IMR-90 (cell line): Measurements from ENCODE around the gene SRPK3. TPM values are rescaled to one million over a fixed set of nuclear protein-coding genes. Genes with fewer than 3 reads are reported as not detected.

Experiments
- ATAC-seq: fragments of 200-7000 bp; cut with Tn5 transposase; 2 replicates; pipeline ENCODE4 v1.9.1; 2020; ENCODE audit warnings: low read depth, mild to moderate bottlenecking, moderate library complexity
- BruUV-seq: library from RNA; stranded (reverse); fragments of 400-500 nt; replicated peaks from 2 replicates; lab custom pipeline; 2021; lab: Mats Ljungman, UMichigan
- CTCF ChIA-PET: fragments of 300-600 bp; formaldehyde crosslinking; extraction: SDS; loops from one replicate; lab custom pipeline; 2021; ENCODE audit warnings: antibody characterized with exemption; lab: Yijun Ruan, JAX
- POLR2A ChIA-PET: fragments of 300-600 bp; sonication (Branson Sonifier 250); formaldehyde crosslinking; loops from one replicate; lab custom pipeline; 2022; ENCODE audit warnings: antibody characterized with exemption; ENCODE audit not compliant: unreplicated experiment; lab: Charles Lee
- DNase-seq: peaks from one replicate; pipeline ENCODE4 v3.0.0; 2013
- H2AFZ ChIP-seq: replicated peaks from 2 replicates; pipeline ENCODE3; 2013; ENCODE audit warnings: low read length, mild to moderate bottlenecking; ENCODE audit not compliant: poor library complexity
- H2AK5ac ChIP-seq: 2 replicates; pipeline ENCODE4 v1.6.1; 2013; ENCODE audit warnings: low read depth, low read length, inconsistent platforms
- H2AK9ac ChIP-seq: replicated peaks from 2 replicates; pipeline ENCODE3; 2013; ENCODE audit warnings: mild to moderate bottlenecking, low read depth, low read length, moderate library complexity; ENCODE audit not compliant: poor library complexity
- H2BK120ac ChIP-seq: 2 replicates; pipeline ENCODE4 v1.6.1; 2013; ENCODE audit warnings: low read depth, low read length, inconsistent platforms
- H2BK15ac ChIP-seq: 3 replicates; pipeline ENCODE4 v1.6.1; 2013; ENCODE audit warnings: low read depth, low read length, inconsistent platforms
- H2BK20ac ChIP-seq: 2 replicates; pipeline ENCODE4 v1.6.1; 2013; ENCODE audit warnings: low read depth, mild to moderate bottlenecking, inconsistent platforms, low read length, moderate library complexity
- H2BK5ac ChIP-seq: 2 replicates; pipeline ENCODE4 v1.6.1; 2013; ENCODE audit warnings: mild to moderate bottlenecking, low read depth, low read length, inconsistent platforms; ENCODE audit not compliant: poor library complexity, severe bottlenecking
- H3K14ac ChIP-seq: replicated peaks from 2 replicates; pipeline ENCODE4 v1.6.1; 2013; ENCODE audit warnings: low read depth, low read length, inconsistent platforms
- H3K18ac ChIP-seq: 2 replicates; pipeline ENCODE4 v1.6.1; 2013; ENCODE audit warnings: low read depth, low read length, control low read depth
- H3K23ac ChIP-seq: 2 replicates; pipeline ENCODE4 v1.6.1; 2013; ENCODE audit warnings: low read depth, low read length, inconsistent platforms
- H3K27ac ChIP-seq: 2 replicates; pipeline ENCODE4 v1.5.1; 2013; ENCODE audit warnings: mild to moderate bottlenecking, control low read depth, low read length; ENCODE audit not compliant: insufficient read depth
- H3K27me3 ChIP-seq: 2 replicates; pipeline ENCODE4 v1.6.1; 2013; ENCODE audit warnings: low read length; ENCODE audit not compliant: control insufficient read depth, insufficient read depth
- H3K36me3 ChIP-seq: 2 replicates; pipeline ENCODE4 v1.6.1; 2013; ENCODE audit warnings: low read length, mixed read lengths; ENCODE audit not compliant: control insufficient read depth, insufficient read depth
- H3K4ac ChIP-seq: 2 replicates; pipeline ENCODE4 v1.6.1; 2013; ENCODE audit warnings: low read depth, low read length, inconsistent platforms
- H3K4me1 ChIP-seq: 2 replicates; pipeline ENCODE4 v1.6.1; 2013; ENCODE audit warnings: low read length, mixed read lengths; ENCODE audit not compliant: control insufficient read depth, insufficient read depth
- H3K4me2 ChIP-seq: 2 replicates; pipeline ENCODE4 v1.6.1; 2013; ENCODE audit warnings: low read depth, mild to moderate bottlenecking, control low read depth, low read length, moderate library complexity
- H3K4me3 ChIP-seq: 2 replicates; pipeline ENCODE4 v1.5.1; 2013; ENCODE audit warnings: low read depth, mild to moderate bottlenecking, control low read depth, low read length, moderate library complexity; ENCODE audit not compliant: insufficient read depth
- H3K56ac ChIP-seq: 2 replicates; pipeline ENCODE4 v1.6.1; 2013; ENCODE audit warnings: low read length, inconsistent platforms; ENCODE audit not compliant: insufficient read depth; ENCODE audit errors: extremely low read depth
- H3K79me1 ChIP-seq, 2 experiments: 2 replicates each; pipeline ENCODE4 v1.6.1; 2013; ENCODE audit warnings: low read length in 2 of 2, inconsistent platforms in 1 of 2, low read depth in 1 of 2
- H3K9ac ChIP-seq: 2 replicates; pipeline ENCODE4 v1.6.1; 2013; ENCODE audit warnings: low read depth, low read length, control low read depth
- H3K9me1 ChIP-seq: 2 replicates; pipeline ENCODE4 v1.6.1; 2013; ENCODE audit warnings: low read length, inconsistent platforms; ENCODE audit not compliant: insufficient read depth
- H3K9me3 ChIP-seq: 2 replicates; pipeline ENCODE4 v1.6.1; 2013; ENCODE audit warnings: low read length; ENCODE audit not compliant: control insufficient read depth, insufficient read depth
- H4K20me1 ChIP-seq: 2 replicates; pipeline ENCODE4 v1.6.1; 2013; ENCODE audit warnings: low read length, inconsistent platforms; ENCODE audit not compliant: insufficient read depth
- H4K5ac ChIP-seq: 2 replicates; pipeline ENCODE4 v1.6.1; 2013; ENCODE audit warnings: mild to moderate bottlenecking, low read depth, low read length, control low read depth
- H4K8ac ChIP-seq, 2 experiments: 2 replicates each; pipeline ENCODE4 v1.6.1; 2013; ENCODE audit warnings: low read depth in 2 of 2, low read length in 2 of 2, control low read depth in 1 of 2, inconsistent platforms in 1 of 2
- H4K91ac ChIP-seq: 2 replicates; pipeline ENCODE4 v1.6.1; 2013; ENCODE audit warnings: low read depth, low read length, inconsistent platforms; ENCODE audit not compliant: insufficient read depth
- BHLHE40 ChIP-seq: fragments of 150-350 bp; IDR thresholded peaks from 2 replicates; pipeline ENCODE4 v1.6.1; 2016; ENCODE audit warnings: mild to moderate bottlenecking, low read depth, low read length
- CEBPB ChIP-seq: IDR thresholded peaks from 2 replicates; pipeline ENCODE4 v1.6.1; 2012; ENCODE audit warnings: low read depth, low read length, improper control_type of control experiment
- CHD1 ChIP-seq: IDR thresholded peaks from 2 replicates; pipeline ENCODE4 v1.6.1; 2012; ENCODE audit warnings: low read depth, low read length, improper control_type of control experiment
- CTCF ChIP-seq: conservative IDR thresholded peaks from 2 replicates; pipeline ENCODE4 v1.5.1; 2012; ENCODE audit warnings: mild to moderate bottlenecking, low read depth, low read length, improper control_type of control experiment
- ELK1 ChIP-seq: fragments of 150-350 bp; IDR thresholded peaks from 2 replicates; pipeline ENCODE4 v1.6.1; 2016; ENCODE audit warnings: low read depth, mild to moderate bottlenecking, low read length, moderate library complexity, borderline replicate concordance
- FOS ChIP-seq: fragments of 150-350 bp; IDR thresholded peaks from 2 replicates; pipeline ENCODE4 v1.6.1; 2016; ENCODE audit warnings: low read depth, low read length
- MAFK ChIP-seq: IDR thresholded peaks from 2 replicates; pipeline ENCODE4 v1.6.1; 2012; ENCODE audit warnings: low read depth, low read length, improper control_type of control experiment
- MXI1 ChIP-seq: IDR thresholded peaks from 2 replicates; pipeline ENCODE4 v1.6.1; 2012; ENCODE audit warnings: low read depth, mild to moderate bottlenecking, low read length, moderate library complexity, borderline replicate concordance
- RAD21 ChIP-seq: IDR thresholded peaks from 2 replicates; pipeline ENCODE4 v1.6.1; 2012; ENCODE audit warnings: low read length, improper control_type of control experiment
- RCOR1 ChIP-seq: IDR thresholded peaks from 2 replicates; pipeline ENCODE4 v1.6.1; 2012; ENCODE audit warnings: mild to moderate bottlenecking, low read length, improper control_type of control experiment; ENCODE audit not compliant: insufficient replicate concordance
- RFX5 ChIP-seq: IDR thresholded peaks from 2 replicates; pipeline ENCODE4 v1.8.0; 2012; ENCODE audit warnings: low read depth, mild to moderate bottlenecking, low read length, moderate library complexity
- SMC3 ChIP-seq: fragments of 150-350 bp; IDR thresholded peaks from 2 replicates; pipeline ENCODE4 v1.6.1; 2016; ENCODE audit warnings: low read depth, mild to moderate bottlenecking, antibody characterized with exemption, low read length, moderate library complexity
- USF2 ChIP-seq: fragments of 150-350 bp; IDR thresholded peaks from 2 replicates; pipeline ENCODE4 v1.6.1; 2017; ENCODE audit warnings: mild to moderate bottlenecking, antibody characterized with exemption, low read length, low read depth
- WGBS, 2 experiments: methylation state at CpG; one replicate each; pipeline versions ENCODE4 v1.1.5 to v1.1.7; 2013; ENCODE audit warnings: missing lambda C conversion rate in 2 of 2; ENCODE audit not compliant: insufficient read length in 1 of 2; ENCODE audit errors: extremely low coverage in 2 of 2; 5-methylcytosine and 5-hydroxymethylcytosine counted together
- dilution Hi-C: fragments of 300-500 bp; cut with HindIII; formaldehyde crosslinking; loops from one replicate; pipeline ENCODE4 v1.14.3; 2018; ENCODE audit warnings: low sequenced_read_pairs; ENCODE audit not compliant: unreplicated experiment
- in situ Hi-C: fragments of 300-500 bp; cut with MboI; formaldehyde crosslinking; loops from 3 replicates; pipeline ENCODE4 v1.14.3; 2019; ENCODE audit warnings: low sequenced_read_pairs, inconsistent platforms, mixed read lengths
- intact Hi-C: fragments of 100-400 bp; cut with micrococcal nuclease; formaldehyde crosslinking; loops from 2 replicates; pipeline ENCODE4 v1.10.0; 2022
- polyA plus RNA-seq, 3 experiments: library from polyadenylated mRNA; depleted of rRNA; stranded (reverse); fragments of >200 nt; gene quantifications; 2 replicates each; pipeline ENCODE4 v1.2.3, GENCODE V29; 2012; ENCODE audit warnings: low replicate concordance in 1 of 3
- total RNA-seq: library from RNA; depleted of rRNA; stranded (reverse); fragments of >200 nt; gene quantifications from 2 replicates; pipeline ENCODE4 v1.2.3, GENCODE V29; 2012

SRPK3 gene
- total and polyA plus RNA-seq, 2 of the 4 experiments (the other 2 are of a cell fraction) = 0.36 to 0.70 TPM

GRCh38 chrX:153740631-153741222 lies 40.1 kb upstream of the SRPK3 start:
- H2AK9ac ChIP-seq = no peak overlapping the region
- no CpG with 5 or more reads among the region's 16 CpGs for WGBS, 2 experiments
- POLR2A ChIA-PET = no interaction called here
- intact Hi-C loops (no loop called here), in situ Hi-C loops (no loop called here), dilution Hi-C loops (no loop called here)
- H2BK120ac ChIP-seq = no peak overlapping the region
- peaks cover 3% of the 10 kb centered on the region; the same call in 1 of the 2 replicates for H3K4me1 ChIP-seq
- H2AK5ac ChIP-seq = no peak overlapping the region
- DNase-seq (no peak), ATAC-seq (no peak)
- H3K36me3 ChIP-seq = peaks cover 10% of the 10 kb centered on the region; the same call in 1 of the 2 replicates
- CTCF ChIA-PET = no interaction called here
- TF ChIP-seq CHD1 (no peak), SMC3 (no peak), MXI1 (no peak), FOS (no peak), BHLHE40 (no peak), USF2 (no peak), ELK1 (no peak), CEBPB (no peak), RFX5 (no peak), RCOR1 (no peak), MAFK (no peak), RAD21 (no peak), CTCF (no peak)
- no peak overlapping the region for H3K23ac ChIP-seq
- BruUV-seq = no TSS peak
- no peak overlapping the region for H4K91ac ChIP-seq
- H4K20me1 ChIP-seq = no peaks in the 10 kb centered on the region
- no peak overlapping the region for H3K4ac ChIP-seq
- H2BK5ac ChIP-seq = no peak overlapping the region
- no peak overlapping the region for H3K18ac ChIP-seq
- no peak overlapping the region for H3K56ac ChIP-seq
- no peak overlapping the region for H3K9ac ChIP-seq
- H3K27ac ChIP-seq = no peak overlapping the region
- H3K79me1 ChIP-seq = no peaks in the 10 kb centered on the region
- H2BK20ac ChIP-seq = no peak overlapping the region
- no peak overlapping the region for H3K4me2 ChIP-seq
- no peak overlapping the region for H4K5ac ChIP-seq
- H3K14ac ChIP-seq = no peak overlapping the region
- no peak overlapping the region for H4K8ac ChIP-seq
- 0 out of 2 replicates have a peak, but pooled peaks cover 1% of the 10 kb centered on the region for H3K9me3 ChIP-seq
- no peaks in the 10 kb centered on the region for H3K27me3 ChIP-seq
- H3K9me1 ChIP-seq = no peaks in the 10 kb centered on the region
- H3K4me3 ChIP-seq = no peak overlapping the region
- H2BK15ac ChIP-seq = no peak overlapping the region
- no peak overlapping the region for H2AFZ ChIP-seq
